Measurements from ENCODE around the gene MINAR2. TPM values are rescaled to one million over a fixed set of nuclear protein-coding genes. Genes with fewer than 3 reads are reported as not detected.

The MINAR2 gene
- not detected in 2 replicates for polyA plus RNA-seq (2014; cell fraction: cytosol; rRNA removed)
- polyA plus RNA-seq (2014; cell fraction: nucleus; rRNA removed) = 0.28 and 0.96 TPM in 2 replicates

DNA sequence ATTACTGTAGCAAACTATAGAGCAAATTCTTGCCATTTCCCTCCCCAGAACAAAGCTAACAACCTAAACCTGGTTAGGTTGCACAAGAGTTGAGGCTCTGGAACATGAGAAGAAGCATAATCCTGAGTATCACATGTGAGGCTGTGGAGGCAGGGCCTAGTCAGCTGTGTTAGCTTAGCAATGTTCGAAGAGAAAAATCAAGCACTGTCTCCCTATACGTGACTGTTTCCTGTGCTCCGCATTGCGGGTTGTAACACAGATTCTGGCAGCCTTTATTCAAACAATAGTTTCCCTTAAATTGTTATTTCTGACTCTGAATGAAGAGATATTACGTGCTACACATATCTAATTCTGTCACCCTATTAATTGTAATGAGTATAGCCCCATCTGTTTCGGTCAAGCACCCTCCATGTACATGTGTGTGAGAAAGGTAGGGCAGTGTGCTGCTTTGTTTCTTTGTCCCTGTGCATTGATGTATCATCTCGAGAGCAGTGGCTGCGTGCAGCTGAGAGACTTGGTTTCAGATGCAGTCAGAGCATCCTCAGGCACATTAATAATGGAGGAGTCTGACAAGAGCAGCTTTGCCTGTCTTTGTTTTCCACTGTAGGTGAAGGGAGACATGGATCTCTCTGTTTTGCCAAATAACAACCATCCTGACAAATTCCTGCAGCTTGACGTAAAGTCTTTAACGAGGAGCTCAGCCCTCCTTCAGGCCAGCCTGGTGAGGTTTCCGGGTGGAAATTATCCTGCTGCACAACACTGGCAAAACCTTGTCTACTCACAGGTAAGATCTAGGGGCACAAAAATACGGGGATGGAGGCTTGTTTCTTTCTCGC is at the start of gene MINAR2:
Gene MINAR2 (plus strand): TSS at position 523 of the 836 bp plus-strand sequence. CDS start 97 bp downstream, at position 620.
- DNase-seq (ENCODE audit: low spot score) = no peak

DNA sequence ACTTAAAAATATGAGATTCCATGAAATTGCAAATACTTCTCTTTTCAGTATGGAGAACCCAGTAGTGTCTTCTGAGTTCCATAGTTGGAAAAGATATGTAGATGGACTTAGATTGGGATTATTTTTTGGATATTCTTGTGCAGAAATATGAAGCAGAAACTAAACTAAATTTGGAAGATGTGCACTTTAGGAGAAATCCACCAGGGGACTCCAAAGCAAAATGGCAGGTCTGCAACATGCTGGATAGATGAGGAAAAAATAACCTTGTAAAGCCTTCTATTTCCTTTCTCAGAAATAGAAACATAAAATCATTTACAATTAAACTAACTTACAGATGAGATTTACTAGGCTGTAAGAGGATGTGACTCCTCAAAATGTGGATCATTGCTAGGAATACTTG is 49.2 kb upstream of the MINAR2 start:
- no peak for DNase-seq (ENCODE audit: low spot score)

- no peak for DNase-seq (ENCODE audit: low spot score)
Measured at GRCh38 chr5:129716235-129716634, 31.7 kb upstream of the MINAR2 start.

- DNase-seq (ENCODE audit: low spot score) = no peak
Measured at GRCh38 chr5:129716651-129717050, 31.2 kb upstream of the MINAR2 start.

DNA sequence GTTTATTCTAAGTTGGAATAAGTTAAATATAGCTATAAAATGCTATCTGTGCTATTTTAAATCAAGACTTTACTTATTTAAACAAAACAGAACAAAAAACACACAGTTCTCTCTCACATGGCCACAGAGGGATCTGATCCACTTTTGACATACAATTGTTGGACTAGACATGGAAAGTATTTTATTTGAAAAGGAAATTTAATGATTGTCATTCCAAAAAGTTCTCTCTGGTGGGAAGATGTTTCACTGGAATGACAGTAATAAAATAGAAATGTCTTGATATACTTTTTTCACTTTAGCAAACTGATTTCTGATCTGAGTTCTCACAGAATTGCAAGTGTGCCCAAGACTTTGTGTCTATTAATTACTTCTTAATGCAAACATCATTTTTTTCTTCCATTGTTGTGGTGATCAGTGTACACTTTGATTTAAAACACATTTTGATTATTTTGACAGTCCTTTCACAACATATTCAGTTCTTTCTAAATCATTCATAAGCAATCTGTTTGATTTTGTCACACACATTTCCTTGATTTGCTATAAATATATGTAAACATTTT is 30.1 kb upstream of the MINAR2 start:
- no peak for DNase-seq (ENCODE audit: low spot score)

DNA sequence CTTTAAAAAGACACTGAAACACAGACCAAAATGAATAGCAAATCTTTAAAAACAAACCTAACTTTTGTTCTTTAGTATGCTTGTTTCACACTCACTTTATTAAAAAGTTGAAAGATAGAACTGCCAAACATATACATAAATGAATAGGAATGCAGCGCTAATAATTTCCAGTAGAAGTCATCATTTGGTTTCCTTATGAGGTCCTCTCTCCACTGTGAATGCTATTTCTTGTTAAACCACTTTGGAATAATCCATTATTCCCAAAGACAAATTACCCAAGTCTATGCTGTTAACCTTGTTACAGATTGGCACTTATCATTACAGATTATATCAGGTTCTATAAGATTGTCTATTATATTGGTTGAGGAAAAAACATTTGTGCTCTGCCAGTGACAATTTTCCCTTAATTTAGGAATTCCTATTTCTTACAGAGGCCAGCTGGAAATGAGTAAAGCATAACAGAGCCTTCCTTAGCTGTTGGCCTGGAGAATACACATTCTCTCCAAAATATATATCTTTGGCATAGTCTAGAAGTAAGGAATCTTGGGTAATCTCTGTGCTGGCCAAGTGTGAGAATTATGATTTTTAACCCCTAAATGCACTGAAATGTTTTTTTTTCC is 29.3 kb upstream of the MINAR2 start:
- DNase-seq (ENCODE audit: low spot score) = no peak

GRCh38 chr5:129724222-129724621 is 23.7 kb upstream of the MINAR2 start:
- no peak for DNase-seq (ENCODE audit: low spot score)

- no peak for DNase-seq (ENCODE audit: low spot score)
Measured at GRCh38 chr5:129724647-129725046, 23.2 kb upstream of the MINAR2 start.

- DNase-seq (ENCODE audit: low spot score) = no peak
Measured at GRCh38 chr5:129739773-129740172, 8.1 kb upstream of the MINAR2 start.

DNA sequence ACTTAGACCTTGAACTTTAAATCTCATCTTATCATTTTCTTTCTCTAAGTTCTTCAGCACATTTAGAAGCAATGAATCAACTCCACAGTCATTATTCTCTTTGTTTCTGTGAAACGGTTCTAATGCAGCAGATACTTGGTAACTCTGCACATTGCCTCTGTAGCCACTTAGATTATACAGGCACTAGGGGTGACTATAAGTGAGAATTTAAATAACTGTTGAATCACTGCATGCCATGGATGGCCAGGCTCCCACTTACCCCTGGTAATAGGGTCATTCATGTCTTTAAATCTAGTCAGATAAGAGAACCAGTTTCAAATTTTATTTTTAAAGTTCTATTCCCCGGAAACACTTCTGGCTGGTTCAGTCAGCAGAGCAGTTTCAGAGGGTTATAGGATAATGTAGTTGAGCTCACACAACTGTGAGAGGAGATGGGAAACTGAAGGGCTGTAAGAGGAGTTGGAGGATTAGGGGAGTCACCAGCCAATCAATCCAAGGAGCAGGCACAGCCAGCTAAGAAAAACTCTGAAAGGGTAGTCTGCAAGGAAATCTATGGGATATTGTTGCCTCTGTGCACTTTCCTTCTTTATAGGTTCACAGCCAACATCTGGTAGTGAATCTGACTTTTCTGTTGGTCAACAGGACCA is 4.2 kb upstream of the MINAR2 start:
- no peak for DNase-seq (ENCODE audit: low spot score)

DNA sequence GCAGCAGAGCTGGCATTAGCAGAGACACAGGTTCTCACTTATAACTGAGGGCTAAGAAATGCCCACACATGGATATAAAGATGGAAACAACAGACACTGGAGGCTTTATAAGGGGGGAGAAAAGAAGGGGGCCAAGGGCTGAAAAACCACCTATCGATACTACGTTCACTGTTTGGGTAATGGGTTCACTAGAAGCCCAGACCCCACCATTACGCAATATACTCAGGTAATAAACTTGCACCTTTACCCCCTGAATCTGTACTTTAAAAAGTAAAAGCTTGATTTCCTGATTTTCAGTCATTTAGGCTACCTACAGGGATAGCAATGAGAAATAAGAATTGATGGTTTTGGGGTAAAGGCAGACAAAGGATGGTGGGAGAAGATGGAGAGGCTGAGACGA is 1.9 kb upstream of the MINAR2 start:
- DNase-seq (ENCODE audit: low spot score) = no peak

DNA sequence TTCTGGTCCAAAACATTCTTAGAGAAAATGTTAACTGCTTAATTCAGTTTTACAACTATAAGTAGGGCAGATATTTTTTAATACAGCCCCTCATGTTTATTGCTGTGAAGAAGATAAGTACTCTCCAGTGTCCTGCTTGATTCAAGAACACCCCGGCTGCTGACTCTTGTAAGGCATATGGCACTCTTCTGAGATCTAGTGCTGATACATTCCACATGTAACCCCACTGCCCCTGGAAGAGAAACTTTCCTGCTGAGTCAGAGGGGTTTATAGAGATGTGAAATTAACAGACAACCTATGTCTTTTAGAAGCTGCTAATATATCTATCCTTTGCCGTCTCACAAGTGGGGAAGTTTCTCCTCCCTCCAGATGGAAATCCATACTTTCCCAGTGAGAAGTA is 1.0 kb upstream of the MINAR2 start:
- DNase-seq (ENCODE audit: low spot score) = no peak

DNA sequence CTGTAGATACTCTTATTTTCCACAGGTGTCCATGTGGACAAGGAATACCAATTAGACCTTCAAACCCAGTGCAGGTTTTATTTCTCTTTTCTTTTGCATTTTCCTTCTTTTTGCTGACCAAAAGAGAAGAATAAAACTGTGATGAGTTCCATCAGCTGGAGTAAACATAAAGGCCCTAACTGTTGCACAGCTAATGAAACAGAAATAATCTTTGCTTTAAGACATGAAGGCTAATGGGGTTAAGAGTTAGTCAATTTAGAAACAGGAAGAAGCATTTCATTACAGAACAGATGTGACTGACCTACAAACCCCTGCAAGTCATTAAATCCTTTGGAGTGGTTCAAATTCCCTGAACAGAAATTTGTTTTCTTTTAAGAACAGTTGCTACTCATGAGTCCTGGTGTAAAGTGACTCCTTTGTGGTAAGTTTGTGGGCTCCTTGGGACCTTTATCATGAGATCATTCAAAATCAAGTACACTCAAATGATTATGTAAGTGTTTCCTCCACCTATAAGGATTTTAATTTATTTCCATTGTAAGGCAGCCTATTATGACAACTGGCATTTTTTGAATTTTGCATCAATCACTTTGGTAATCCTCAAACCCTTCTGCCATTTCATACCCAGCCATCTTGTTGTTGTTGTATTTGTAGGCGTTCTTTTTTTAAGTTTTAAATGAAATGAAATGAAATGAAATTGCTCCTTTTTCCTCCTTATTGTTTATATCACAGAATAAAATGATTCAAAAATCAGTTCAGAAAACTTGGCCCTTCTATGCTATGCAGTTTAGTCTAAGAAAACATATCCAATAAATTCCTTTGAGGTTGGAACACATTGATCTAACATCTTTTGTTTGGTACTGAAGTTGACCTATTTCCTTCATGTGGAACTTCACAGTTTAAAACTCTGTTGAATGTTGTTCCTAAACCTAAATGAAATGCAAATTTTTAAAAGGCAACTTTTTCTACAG is 1.3 kb downstream of the MINAR2 start:
- DNase-seq (ENCODE audit: low spot score) = no peak

DNA sequence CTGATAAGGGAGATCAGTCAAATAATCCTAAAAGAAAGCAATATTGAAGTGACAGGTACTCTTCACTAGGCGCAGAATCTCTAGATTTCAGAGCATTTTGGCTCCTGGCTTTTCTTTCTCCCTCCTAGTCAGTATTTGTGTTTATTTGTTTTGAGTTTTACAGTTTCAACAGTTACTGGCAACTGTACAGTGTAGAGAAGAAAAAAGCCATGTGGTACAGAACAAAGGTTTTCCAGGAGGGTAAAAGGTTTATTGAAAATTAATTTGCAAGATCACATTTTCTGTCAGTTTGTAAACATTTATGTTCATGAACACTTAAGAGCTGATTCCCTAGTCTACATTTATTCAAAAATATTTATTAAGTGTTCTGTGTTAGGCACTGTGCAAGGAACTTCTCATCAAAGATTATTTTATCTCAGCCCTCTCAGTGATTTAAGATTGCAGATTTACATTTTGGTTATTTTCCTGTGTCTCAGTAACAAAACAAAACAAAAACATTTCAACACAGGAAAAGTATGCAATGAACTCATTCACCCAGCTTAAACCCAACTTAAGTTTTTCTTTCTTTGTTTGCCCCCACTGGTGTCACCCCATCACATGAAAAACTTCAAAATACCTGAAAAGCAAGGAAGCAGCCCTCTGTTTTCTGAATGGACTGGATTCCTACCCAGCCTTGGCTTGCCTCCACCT is 12.9 kb downstream of the MINAR2 start:
- no peak for DNase-seq (ENCODE audit: low spot score)

GRCh38 chr5:129763651-129764050 is 15.8 kb downstream of the MINAR2 start:
- DNase-seq (ENCODE audit: low spot score) = no peak

- DNase-seq (ENCODE audit: low spot score) = no peak
Measured at GRCh38 chr5:129766798-129767197, 18.9 kb downstream of the MINAR2 start.

DNA sequence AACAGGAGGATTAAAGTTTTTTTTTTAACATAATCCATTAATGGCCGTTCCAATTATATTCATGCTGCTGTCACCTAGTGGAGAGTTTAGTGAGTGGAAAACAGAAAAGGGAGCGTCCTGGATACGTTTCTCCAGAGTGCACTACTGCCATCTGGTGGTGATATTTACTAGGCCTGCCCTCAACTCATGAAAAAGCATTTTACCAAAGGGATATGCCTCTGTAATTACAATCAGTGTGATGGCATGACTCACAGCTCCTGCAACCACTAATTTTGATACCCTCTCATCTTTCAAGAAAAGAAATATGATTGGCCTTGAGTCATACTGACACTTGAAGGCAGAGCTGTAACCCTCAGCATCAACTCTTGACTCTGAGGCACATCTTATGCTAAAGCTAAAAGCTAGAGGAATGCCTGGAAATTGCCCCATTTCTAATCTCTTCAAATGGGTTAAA is 20.1 kb downstream of the MINAR2 start:
- DNase-seq (ENCODE audit: low spot score) = peak; percentile 87

- peak; percentile 12 for DNase-seq (ENCODE audit: low spot score)
Measured at GRCh38 chr5:129768735-129769134, 20.8 kb downstream of the MINAR2 start.

- no peak for DNase-seq (ENCODE audit: low spot score)
Measured at GRCh38 chr5:129770024-129770820, 22.3 kb downstream of the MINAR2 start.
